DOHH2 (cell line): ENCODE measurements around the gene TARBP1.
"Not testable (repeated sequence)": the region's sequence is repeated elsewhere in the genome, so short reads cannot be mapped to it uniquely, and the experiment has no call there.

ENCODE experiments used
- H3F3A ChIP-seq: fragments of 200-600 bp; sonication (generic), shearing (Covaris generic); 2 replicates; pipeline ENCODE4 v1.6.0; 2016; ENCODE audit warnings: antibody characterized with exemption, mild to moderate bottlenecking; ENCODE audit not compliant: control insufficient read depth, insufficient read depth
- H3K27ac ChIP-seq: fragments of 200-600 bp; sonication (generic); 2 replicates; pipeline ENCODE4 v1.5.1; 2014; ENCODE audit warnings: low read depth, mild to moderate bottlenecking, low read length, moderate library complexity
- H3K27me3 ChIP-seq: fragments of 200-600 bp; sonication (generic); 2 replicates; pipeline ENCODE4 v1.6.1; 2014; ENCODE audit warnings: mild to moderate bottlenecking, low read length, mixed read lengths; ENCODE audit not compliant: control insufficient read depth
- H3K36me3 ChIP-seq: fragments of 200-600 bp; sonication (generic); 2 replicates; pipeline ENCODE4 v1.6.1; 2014; ENCODE audit warnings: mild to moderate bottlenecking, low read length, moderate library complexity, mixed read lengths; ENCODE audit not compliant: control insufficient read depth
- H3K4me1 ChIP-seq: fragments of 200-600 bp; sonication (generic); 2 replicates; pipeline ENCODE4 v1.6.1; 2014; ENCODE audit warnings: mild to moderate bottlenecking, low read length, mixed read lengths; ENCODE audit not compliant: control insufficient read depth
- H3K4me2 ChIP-seq: fragments of 200-600 bp; sonication (generic); 2 replicates; pipeline ENCODE4 v1.6.0; 2014; ENCODE audit warnings: mild to moderate bottlenecking, low read length, moderate library complexity
- H3K4me3 ChIP-seq: fragments of 200-600 bp; sonication (generic); 2 replicates; pipeline ENCODE4 v1.5.1; 2014; ENCODE audit warnings: mild to moderate bottlenecking, low read length, mixed read lengths
- H3K79me2 ChIP-seq: fragments of 200-600 bp; sonication (generic); 2 replicates; pipeline ENCODE4 v1.6.1; 2014; ENCODE audit warnings: mild to moderate bottlenecking, low read length, mixed read lengths; ENCODE audit not compliant: control insufficient read depth
- H3K9me2 ChIP-seq: fragments of 200-600 bp; sonication (generic); replicated peaks from 2 replicates; pipeline ENCODE4 v1.6.1; 2014; ENCODE audit warnings: mild to moderate bottlenecking, low read length, mixed read lengths; ENCODE audit not compliant: control insufficient read depth
- H3K9me3 ChIP-seq: fragments of 200-600 bp; sonication (generic); 2 replicates; pipeline ENCODE4 v1.6.1; 2014; ENCODE audit warnings: antibody characterized with exemption, low read length, mixed read lengths; ENCODE audit not compliant: control insufficient read depth, insufficient read depth
- H4K20me1 ChIP-seq: fragments of 200-600 bp; sonication (generic); 2 replicates; pipeline ENCODE4 v1.6.0; 2014; ENCODE audit warnings: low read depth, mild to moderate bottlenecking, antibody characterized with exemption, low read length, moderate library complexity; ENCODE audit not compliant: control insufficient read depth, insufficient read depth
- CTCF ChIP-seq: fragments of 200-600 bp; sonication (generic); IDR thresholded peaks from one replicate; pipeline ENCODE4 v1.5.1; 2014; ENCODE audit warnings: antibody characterized with exemption, mild to moderate bottlenecking, low read depth, low read length; ENCODE audit not compliant: poor library complexity, severe bottlenecking
- EZH2phosphoT487 ChIP-seq: fragments of 200-600 bp; sonication (generic); IDR thresholded peaks from 2 replicates; pipeline ENCODE4 v1.6.1; 2017; ENCODE audit warnings: borderline replicate concordance, mild to moderate bottlenecking, antibody characterized with exemption, low read length, moderate library complexity, mixed read lengths

TARBP1 gene

GRCh38 chr1:234518876-234519275 lies 39.9 kb upstream of the TARBP1 start:
- no peak overlapping the region for H3K27ac ChIP-seq
- H3K4me2 ChIP-seq: no peak overlapping the region
- H4K20me1 ChIP-seq: no peaks in the 10 kb centered on the region
- no peak overlapping the region for H3K4me3 ChIP-seq
- H3K4me1 ChIP-seq: peaks cover 39% of the 10 kb centered on the region
- H3K9me2 ChIP-seq: no peaks in the 10 kb centered on the region
- H3K36me3 ChIP-seq: no peaks in the 10 kb centered on the region
- H3K27me3 ChIP-seq: peaks cover 6% of the 10 kb centered on the region
- H3K9me3 ChIP-seq: no peaks in the 10 kb centered on the region
- H3K79me2 ChIP-seq: no peaks in the 10 kb centered on the region
- TF ChIP-seq EZH2phosphoT487 (no peak), CTCF (no peak)
- H3F3A ChIP-seq: peaks cover 5% of the 10 kb centered on the region; the same call in 1 of the 2 replicates

GRCh38 chr1:234518086-234518485 lies 39.1 kb upstream of the TARBP1 start:
- H3K4me2 ChIP-seq, H3K79me2 ChIP-seq, H3K9me2 ChIP-seq, H3F3A ChIP-seq, H3K27me3 ChIP-seq, H3K36me3 ChIP-seq, H3K27ac ChIP-seq, H4K20me1 ChIP-seq, H3K4me3 ChIP-seq, H3K9me3 ChIP-seq: not testable (repeated sequence)
- H3K4me1 ChIP-seq: peaks cover 31% of the 10 kb centered on the region

GRCh38 chr1:234517110-234517802 lies 38.3 kb upstream of the TARBP1 start:
- TF ChIP-seq CTCF (no peak), EZH2phosphoT487 (no peak)
- H3K4me2 ChIP-seq: no peak overlapping the region
- no peaks in the 10 kb centered on the region for H3F3A ChIP-seq
- no peaks in the 10 kb centered on the region for H4K20me1 ChIP-seq
- H3K27ac ChIP-seq: no peak overlapping the region
- no peak overlapping the region for H3K4me3 ChIP-seq
- H3K36me3 ChIP-seq: no peaks in the 10 kb centered on the region
- H3K9me3 ChIP-seq: no peaks in the 10 kb centered on the region
- H3K9me2 ChIP-seq: no peaks in the 10 kb centered on the region
- no peaks in the 10 kb centered on the region for H3K79me2 ChIP-seq
- H3K4me1 ChIP-seq: peaks cover 23% of the 10 kb centered on the region
- H3K27me3 ChIP-seq: peaks cover 6% of the 10 kb centered on the region

GRCh38 chr1:234515821-234516241 lies 36.9 kb upstream of the TARBP1 start:
- Histone ChIP-seq H3K9me3 (no peaks in the 10 kb centered on the region), H3K4me2 (no peak overlapping the region), H3K36me3 (no peaks in the 10 kb centered on the region), H3K4me1 (peaks cover 15% of the 10 kb centered on the region), H3K4me3 (no peak overlapping the region), H3F3A (no peaks in the 10 kb centered on the region), H3K27ac (no peak overlapping the region), H3K79me2 (no peaks in the 10 kb centered on the region), H3K27me3 (peaks cover 9% of the 10 kb centered on the region), H3K9me2 (no peaks in the 10 kb centered on the region), H4K20me1 (no peaks in the 10 kb centered on the region)
- TF ChIP-seq EZH2phosphoT487: no peak
- no peak for TF ChIP-seq CTCF
